T-helper 1 cell treated with Interleukin-12 subunit alpha and Interleukin-12 subunit beta and Interleukin-4 antibody, amounts not matched to agents 30 μg/mL and 1 μg/mL, for 36 hours (primary cell): ENCODE measurements around the gene ZNF629.

Source experiments
- H3K27ac Mint-ChIP-seq: one replicate; pipeline ENCODE4 v1.8.0; 2021; ENCODE audit warnings: mild to moderate bottlenecking, mixed read lengths
- H3K27me3 Mint-ChIP-seq: one replicate; pipeline ENCODE4 v1.8.0; 2021; ENCODE audit warnings: low read depth, mixed read lengths
- H3K36me3 Mint-ChIP-seq: one replicate; pipeline ENCODE4 v1.8.0; 2021; ENCODE audit warnings: low read depth, mixed read lengths
- H3K4me1 Mint-ChIP-seq: one replicate; pipeline ENCODE4 v1.8.0; 2021; ENCODE audit warnings: low read depth, mixed read lengths
- H3K4me3 Mint-ChIP-seq: one replicate; pipeline ENCODE4 v1.8.0; 2021; ENCODE audit warnings: mild to moderate bottlenecking, moderate library complexity, mixed read lengths
- H3K9me3 Mint-ChIP-seq: one replicate; pipeline ENCODE4 v1.8.0; 2021; ENCODE audit warnings: mixed read lengths

Gene ZNF629

DNA sequence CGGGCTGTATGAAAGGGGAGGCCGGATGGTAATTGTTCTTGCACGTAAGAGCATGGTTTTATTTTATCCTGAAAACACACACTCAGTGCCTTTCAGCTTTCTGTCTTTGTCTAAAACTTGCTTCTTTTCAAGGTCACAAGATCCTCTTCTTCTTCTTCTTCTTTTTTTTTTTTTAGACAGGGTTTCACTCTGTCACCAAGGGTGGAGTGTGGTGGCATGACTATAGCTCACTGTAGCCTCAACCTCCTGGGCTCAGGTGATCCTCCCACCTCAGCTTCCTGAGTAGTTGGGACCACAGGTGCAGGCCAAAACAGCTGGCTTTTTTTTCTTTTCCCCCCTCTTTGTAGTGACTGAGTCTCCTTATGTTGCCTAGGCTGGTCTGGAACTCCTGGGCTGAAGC, 15.9 kb upstream of the ZNF629 start:
- peaks cover 14% of the 10 kb centered on the region for H3K27me3 Mint-ChIP-seq
- H3K4me3 Mint-ChIP-seq, result no peak overlapping the region
- peaks cover 6% of the 10 kb centered on the region for H3K36me3 Mint-ChIP-seq
- H3K27ac Mint-ChIP-seq, result no peak overlapping the region
- H3K9me3 Mint-ChIP-seq, result no peaks in the 10 kb centered on the region
- peaks cover 22% of the 10 kb centered on the region for H3K4me1 Mint-ChIP-seq

DNA sequence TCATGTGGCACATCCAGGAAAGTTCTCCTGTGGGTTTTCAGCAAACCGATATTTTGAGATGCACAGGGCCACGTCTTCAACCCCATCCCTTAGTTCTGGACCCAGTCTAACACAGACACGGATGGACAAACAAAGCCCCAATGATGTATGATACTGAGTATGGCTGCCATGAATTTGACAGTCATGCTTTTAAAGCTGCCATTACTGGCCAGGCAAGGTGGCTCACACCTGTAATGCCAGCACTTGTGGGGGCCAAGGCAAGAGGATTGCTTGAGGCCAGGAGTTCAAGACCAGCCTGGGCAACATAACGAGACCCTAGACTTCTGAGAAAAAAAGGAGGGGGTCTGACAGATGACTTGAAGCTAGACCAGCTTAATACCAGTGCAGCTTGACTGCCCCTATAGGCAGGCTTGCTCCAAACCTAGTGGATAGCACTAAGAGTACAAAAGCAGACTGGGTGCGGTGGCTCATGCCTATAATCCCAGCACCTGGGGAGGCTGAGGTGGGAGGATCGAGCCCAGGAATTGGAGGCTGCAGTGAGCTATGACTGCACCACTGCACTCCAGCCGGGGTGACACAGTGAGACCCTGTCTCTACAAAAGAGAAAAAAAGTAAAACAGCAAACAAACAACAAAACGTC, 10.8 kb upstream of the ZNF629 start:
- Mint-ChIP-seq H3K9me3 (no peaks in the 10 kb centered on the region), H3K36me3 (no peaks in the 10 kb centered on the region), H3K4me3 (no peak overlapping the region), H3K27ac (no peak overlapping the region), H3K27me3 (peaks cover 3% of the 10 kb centered on the region), H3K4me1 (peaks cover 2% of the 10 kb centered on the region)

GRCh38 chr16:30794634-30795033, 7.6 kb upstream of the ZNF629 start:
- peaks cover 7% of the 10 kb centered on the region for H3K27me3 Mint-ChIP-seq
- no peaks in the 10 kb centered on the region for H3K9me3 Mint-ChIP-seq
- no peak overlapping the region for H3K4me3 Mint-ChIP-seq
- H3K4me1 Mint-ChIP-seq, result no peaks in the 10 kb centered on the region
- no peaks in the 10 kb centered on the region for H3K36me3 Mint-ChIP-seq
- H3K27ac Mint-ChIP-seq, result no peak overlapping the region

DNA sequence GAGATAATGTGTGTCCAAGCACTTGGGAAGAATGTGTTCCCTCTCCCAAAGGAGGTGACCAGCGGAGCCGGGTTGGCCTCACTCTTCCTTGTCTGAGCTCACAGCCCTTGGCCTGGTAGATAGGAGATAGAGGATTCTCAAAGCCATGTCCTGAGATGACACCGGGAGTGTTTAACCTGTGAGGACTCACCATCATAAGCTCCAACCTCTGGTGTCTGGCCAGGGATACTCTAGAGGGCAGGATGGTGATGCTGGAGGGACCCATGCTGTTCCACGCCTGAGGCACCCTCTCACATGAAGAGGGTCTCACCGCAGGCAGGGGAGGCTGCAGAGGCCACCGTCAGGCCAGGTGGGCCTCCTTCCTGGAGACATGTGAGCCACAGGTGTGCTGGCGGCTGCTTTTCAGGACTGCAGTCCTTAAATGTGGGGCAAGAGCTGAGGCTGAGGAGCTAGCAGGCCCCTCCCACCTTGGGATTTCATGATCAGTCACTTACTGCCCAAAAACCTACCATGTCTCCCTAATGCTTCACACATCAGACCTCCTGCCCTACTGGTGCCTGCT, 6.6 kb upstream of the ZNF629 start:
- no peaks in the 10 kb centered on the region for H3K36me3 Mint-ChIP-seq
- peaks cover 7% of the 10 kb centered on the region for H3K27me3 Mint-ChIP-seq
- H3K9me3 Mint-ChIP-seq, result no peaks in the 10 kb centered on the region
- H3K4me1 Mint-ChIP-seq, result no peaks in the 10 kb centered on the region
- no peak overlapping the region for H3K27ac Mint-ChIP-seq
- H3K4me3 Mint-ChIP-seq, result no peak overlapping the region

DNA sequence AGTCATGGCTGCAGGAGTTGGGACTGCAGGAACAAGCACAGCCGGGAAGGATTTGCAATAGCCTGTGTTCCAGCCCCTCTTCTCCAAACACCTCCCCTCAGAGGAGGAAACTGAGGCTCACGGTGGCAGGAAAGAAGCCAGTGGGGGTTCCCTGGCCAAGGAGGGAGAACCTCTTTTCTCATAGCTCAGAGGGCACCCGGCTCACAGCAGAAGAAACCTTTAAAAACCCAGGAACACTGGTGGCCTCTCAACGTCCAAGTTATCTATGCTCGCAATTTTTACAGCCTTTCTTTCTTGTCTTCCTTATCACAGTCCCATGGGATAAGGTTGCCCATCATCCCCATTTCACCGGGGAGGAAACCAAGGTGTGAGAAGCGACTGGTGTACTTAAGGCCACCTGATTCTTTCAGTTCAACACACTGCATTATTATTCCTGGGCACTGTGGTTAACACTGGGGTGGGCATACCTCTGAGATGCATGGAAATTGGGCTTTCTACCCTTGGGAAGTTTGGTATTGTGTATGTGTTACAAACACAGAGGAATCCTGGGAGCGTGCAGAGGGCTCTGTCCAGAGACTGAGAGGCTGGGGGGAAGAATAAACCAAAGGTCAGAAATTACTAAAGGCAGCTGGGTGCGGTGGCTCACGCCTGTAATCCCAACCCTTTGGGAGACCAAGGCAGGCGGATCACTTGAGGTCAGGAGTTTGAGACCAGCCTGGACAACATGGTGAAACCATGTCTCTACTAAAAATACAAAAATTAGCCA, 791 bp upstream of the ZNF629 start:
- H3K9me3 Mint-ChIP-seq, result no peaks in the 10 kb centered on the region
- H3K4me1 Mint-ChIP-seq, result peaks cover 2% of the 10 kb centered on the region
- H3K27ac Mint-ChIP-seq, result no peak overlapping the region
- H3K27me3 Mint-ChIP-seq, result peaks cover 45% of the 10 kb centered on the region
- no peak overlapping the region for H3K4me3 Mint-ChIP-seq
- H3K36me3 Mint-ChIP-seq, result no peaks in the 10 kb centered on the region

DNA sequence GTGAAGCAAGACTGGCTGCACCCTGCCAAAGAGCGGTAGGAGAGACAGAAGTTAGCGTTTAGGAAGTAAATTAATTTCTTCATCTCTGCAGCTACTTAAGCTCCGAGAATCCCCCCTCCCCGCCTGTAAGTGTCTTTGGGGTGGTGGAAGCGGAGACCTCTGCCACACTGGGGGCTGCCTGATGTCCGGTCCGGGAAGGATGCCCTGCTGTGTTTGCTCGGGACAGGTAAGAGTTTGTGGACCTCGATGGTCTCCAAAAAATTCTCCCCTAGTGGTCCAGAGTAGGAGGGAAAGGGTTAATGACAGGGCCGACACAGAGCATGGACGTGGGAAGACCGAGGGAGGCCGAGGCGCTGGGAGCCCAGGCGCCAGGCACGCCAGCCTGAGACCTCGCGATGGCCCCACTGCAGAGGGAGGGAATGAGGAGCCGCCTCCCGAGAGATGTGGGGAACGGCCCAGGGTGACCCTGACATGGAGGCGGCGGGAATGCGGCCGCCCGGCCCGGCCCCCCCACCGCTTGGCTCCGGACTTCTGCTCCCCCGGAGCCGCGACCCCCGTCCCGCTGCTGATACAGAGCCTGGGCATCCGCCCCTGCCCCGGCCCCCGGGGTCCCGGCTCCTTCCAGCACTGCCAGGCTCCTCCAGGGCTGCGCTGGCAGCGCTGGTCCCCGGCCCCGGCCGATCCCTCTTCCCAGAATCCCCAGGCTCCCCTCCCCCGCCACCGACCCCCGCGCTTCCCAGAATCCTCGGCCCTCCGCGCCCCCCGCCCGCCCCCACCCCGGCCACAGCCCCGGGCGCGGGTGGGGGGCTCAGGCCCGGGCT, 680 bp downstream of the ZNF629 start:
- Mint-ChIP-seq H3K27ac (no peak overlapping the region), H3K4me3 (peak overlapping the region; percentile 61), H3K4me1 (peaks cover 2% of the 10 kb centered on the region), H3K9me3 (no peaks in the 10 kb centered on the region), H3K27me3 (peaks cover 41% of the 10 kb centered on the region), H3K36me3 (no peaks in the 10 kb centered on the region)

- Mint-ChIP-seq H3K4me3 (peak overlapping the region; percentile 61), H3K36me3 (no peaks in the 10 kb centered on the region), H3K27ac (no peak overlapping the region)
These were observed 1.6 kb downstream of the ZNF629 start for GRCh38 chr16:30785126-30786106.

DNA sequence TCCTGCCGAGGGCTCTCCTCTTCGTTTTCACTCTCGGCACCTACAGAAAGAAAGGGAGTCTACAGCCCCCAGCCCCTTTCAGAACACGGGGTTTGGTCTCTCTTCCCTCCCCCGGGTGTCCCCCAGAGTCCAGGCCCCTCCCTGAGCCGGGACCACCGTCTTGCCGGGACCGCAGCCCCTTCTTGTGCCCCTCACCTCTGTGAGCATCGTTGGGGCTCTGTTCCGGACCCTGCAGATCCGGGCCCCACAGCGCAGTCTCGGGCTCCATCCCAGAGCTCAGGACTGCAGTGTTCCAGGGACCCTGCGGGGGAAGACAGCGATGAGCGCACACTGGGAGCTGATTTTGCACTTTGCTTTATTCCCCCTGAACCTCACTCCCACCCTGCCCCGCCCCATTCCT, 2.8 kb downstream of the ZNF629 start:
- Mint-ChIP-seq H3K36me3 (no peaks in the 10 kb centered on the region), H3K27ac (no peak overlapping the region), H3K27me3 (peaks cover 38% of the 10 kb centered on the region), H3K4me1 (peaks cover 2% of the 10 kb centered on the region), H3K9me3 (no peaks in the 10 kb centered on the region), H3K4me3 (no peak overlapping the region)

More at GRCh38 chr16:30785126-30786106, 1.6 kb downstream of the ZNF629 start:
- no peaks in the 10 kb centered on the region for H3K9me3 Mint-ChIP-seq
- H3K27me3 Mint-ChIP-seq, result peaks cover 38% of the 10 kb centered on the region
- H3K4me1 Mint-ChIP-seq, result peaks cover 2% of the 10 kb centered on the region

- no peaks in the 10 kb centered on the region for H3K9me3 Mint-ChIP-seq
- peaks cover 38% of the 10 kb centered on the region for H3K27me3 Mint-ChIP-seq
- H3K4me3 Mint-ChIP-seq, result no peak overlapping the region
- peaks cover 4% of the 10 kb centered on the region for H3K4me1 Mint-ChIP-seq
- no peaks in the 10 kb centered on the region for H3K36me3 Mint-ChIP-seq
- no peak overlapping the region for H3K27ac Mint-ChIP-seq
These were observed 3.5 kb downstream of the ZNF629 start for GRCh38 chr16:30783280-30784109.

GRCh38 chr16:30782486-30783279, 4.3 kb downstream of the ZNF629 start:
- H3K4me3 Mint-ChIP-seq, result no peak overlapping the region
- peaks cover 30% of the 10 kb centered on the region for H3K27me3 Mint-ChIP-seq
- peaks cover 6% of the 10 kb centered on the region for H3K4me1 Mint-ChIP-seq
- no peaks in the 10 kb centered on the region for H3K36me3 Mint-ChIP-seq
- H3K9me3 Mint-ChIP-seq, result no peaks in the 10 kb centered on the region
- no peak overlapping the region for H3K27ac Mint-ChIP-seq

- Mint-ChIP-seq H3K4me3 (no peak overlapping the region), H3K27me3 (peaks cover 13% of the 10 kb centered on the region), H3K9me3 (no peaks in the 10 kb centered on the region), H3K27ac (no peak overlapping the region), H3K4me1 (peaks cover 10% of the 10 kb centered on the region), H3K36me3 (peaks cover 2% of the 10 kb centered on the region)
These were observed 6.5 kb downstream of the ZNF629 start for GRCh38 chr16:30780549-30780948.

DNA sequence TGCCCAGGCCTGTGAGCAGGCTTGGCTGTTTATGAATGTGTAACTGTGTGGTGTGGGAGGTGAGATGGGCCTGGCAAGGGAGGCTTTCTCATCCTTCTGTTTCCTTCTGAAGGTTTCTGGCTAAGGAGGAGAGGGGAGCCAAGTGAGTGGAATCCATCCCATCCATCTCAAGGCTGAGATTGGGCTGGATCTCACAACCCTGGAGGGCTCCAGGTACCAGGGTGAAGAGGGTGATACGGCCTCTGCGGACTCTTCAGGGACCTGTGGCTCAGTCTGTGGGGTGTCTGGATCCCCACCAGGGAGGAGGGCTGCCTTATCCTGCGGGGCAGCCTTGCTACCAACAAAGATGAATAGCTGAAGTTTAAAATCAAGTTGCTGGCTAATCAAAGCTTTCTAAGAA, 7.0 kb downstream of the ZNF629 start:
- Mint-ChIP-seq H3K27ac (no peak overlapping the region), H3K4me3 (no peak overlapping the region), H3K27me3 (peaks cover 8% of the 10 kb centered on the region), H3K36me3 (peaks cover 2% of the 10 kb centered on the region), H3K4me1 (peaks cover 14% of the 10 kb centered on the region), H3K9me3 (no peaks in the 10 kb centered on the region)
